AG04449 (cell line): ENCODE measurements around the gene GPR160.

Source experiments
- CTCF ChIA-PET: fragments of 350-600 bp; formaldehyde crosslinking; extraction: SDS; loops from one replicate; lab custom pipeline; 2021; ENCODE audit warnings: antibody characterized with exemption; lab: Yijun Ruan, JAX
- POLR2A ChIA-PET: fragments of 400-600, 350-600 bp; formaldehyde crosslinking; extraction: SDS; loops from one replicate; lab custom pipeline; 2020; ENCODE audit warnings: antibody characterized with exemption, inconsistent platforms; lab: Yijun Ruan, JAX
- DNase-seq: peaks from one replicate; pipeline ENCODE4 v3.0.0-alpha.2; 2010; ENCODE audit warnings: low read depth, low spot score
- H3K4me3 ChIP-seq: 2 replicates; pipeline ENCODE4 v1.5.1; 2011; ENCODE audit warnings: low read depth, mild to moderate bottlenecking, control low read depth, low read length
- CTCF ChIP-seq: IDR thresholded peaks from one replicate; pipeline ENCODE4 v1.5.1; 2011; ENCODE audit warnings: mild to moderate bottlenecking, moderate library complexity, low read length, control low read depth, inconsistent platforms; ENCODE audit not compliant: insufficient read depth; ENCODE audit errors: missing control alignments

Gene GPR160

DNA sequence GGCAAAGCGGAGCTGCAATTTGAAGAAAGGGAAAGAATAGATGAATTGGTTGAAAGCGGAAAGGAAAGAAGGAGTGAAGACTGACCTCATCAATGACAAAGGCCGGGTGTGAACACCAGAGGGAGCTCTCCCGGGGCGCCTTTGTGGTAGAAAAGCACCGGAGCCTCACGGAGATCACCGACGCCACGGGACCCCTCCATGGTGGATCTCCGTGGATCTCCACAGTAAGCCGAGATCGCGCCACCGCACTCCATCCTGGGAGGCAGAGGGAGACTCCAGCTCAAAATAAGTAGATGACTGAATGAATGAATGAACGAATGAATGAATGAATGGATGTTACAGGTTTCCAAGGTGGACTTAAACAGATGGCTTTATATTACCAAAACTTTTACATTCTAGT, 25.0 kb downstream of the GPR160 start:
- ChIA-PET POLR2A (no interaction called here), CTCF (no interaction called here)
- no peak for TF ChIP-seq CTCF
- H3K4me3 ChIP-seq, result no peak overlapping the region
- no peak for DNase-seq

- no peak for TF ChIP-seq CTCF
- H3K4me3 ChIP-seq, result no peak overlapping the region
- ChIA-PET POLR2A (no interaction called here), CTCF (no interaction called here)
- no peak for DNase-seq
Observed at GRCh38 chr3:170063691-170064090, 25.9 kb downstream of the GPR160 start.

DNA sequence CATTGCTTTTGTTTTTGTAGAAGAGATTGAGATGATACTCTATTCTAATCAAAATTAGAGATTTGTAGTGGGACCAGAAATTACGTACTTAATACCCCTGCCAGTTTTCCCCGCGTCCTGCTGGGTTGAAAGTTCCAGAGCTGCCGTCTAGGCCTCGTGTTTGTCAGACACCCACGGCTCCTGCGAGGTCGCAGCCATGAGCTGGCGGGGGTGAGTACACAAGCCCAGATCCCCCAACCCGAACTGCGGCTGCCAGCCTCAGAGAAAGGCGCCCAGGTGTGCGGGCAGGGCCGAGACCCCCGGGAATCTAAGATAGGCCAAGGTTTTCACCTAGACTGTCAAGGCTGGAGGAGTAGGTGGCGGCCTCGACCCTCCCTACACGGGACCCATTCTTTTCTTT, 26.3 kb downstream of the GPR160 start:
- H3K4me3 ChIP-seq, result no peak overlapping the region
- ChIA-PET CTCF (no interaction called here), POLR2A (no interaction called here)
- DNase-seq, result no peak
- TF ChIP-seq CTCF, result no peak

GRCh38 chr3:170075441-170076091, 37.8 kb downstream of the GPR160 start:
- CTCF ChIA-PET, result no interaction called here
- POLR2A ChIA-PET, result no interaction called here

GRCh38 chr3:170076715-170077238, 39.0 kb downstream of the GPR160 start:
- peak; percentile 59 for DNase-seq
- no peak overlapping the region for H3K4me3 ChIP-seq
- POLR2A ChIA-PET, result no interaction called here
- no peak for TF ChIP-seq CTCF
- CTCF ChIA-PET, result no interaction called here

More at GRCh38 chr3:170075441-170076091, 37.8 kb downstream of the GPR160 start:
- no peak for TF ChIP-seq CTCF
- DNase-seq, result no peak
- no peak overlapping the region for H3K4me3 ChIP-seq

GRCh38 chr3:170077361-170077760, 39.6 kb downstream of the GPR160 start:
- H3K4me3 ChIP-seq, result no peak overlapping the region
- ChIA-PET CTCF (no interaction called here), POLR2A (no interaction called here)
- DNase-seq, result no peak
- TF ChIP-seq CTCF, result no peak
